Mesothelial cell of epicardium (in vitro differentiated cells): ENCODE measurements around the gene DCXR. TPM values are rescaled to one million over a fixed set of nuclear protein-coding genes. Genes with fewer than 3 reads are reported as not detected.
A peak's percentile ranks its signal among the peaks of the same experiment; 100 is the strongest.

ENCODE experiments used
- DNase-seq, 2 experiments: peaks; one replicate each; pipeline ENCODE4 v3.0.0; 2021; ENCODE audit warnings: low spot score in 2 of 2; ENCODE audit not compliant: unreplicated experiment in 2 of 2
- H3K27ac Mint-ChIP-seq: 2 replicates; pipeline ENCODE4 v1.8.0; 2021; ENCODE audit warnings: mixed read lengths
- H3K27me3 Mint-ChIP-seq: 2 replicates; pipeline ENCODE4 v1.8.0; 2021; ENCODE audit warnings: low read depth, mixed read lengths
- H3K36me3 Mint-ChIP-seq: 2 replicates; pipeline ENCODE4 v1.8.0; 2021; ENCODE audit warnings: mixed read lengths
- H3K4me1 Mint-ChIP-seq: 2 replicates; pipeline ENCODE4 v1.8.0; 2021; ENCODE audit warnings: mixed read lengths
- H3K4me3 Mint-ChIP-seq: 2 replicates; pipeline ENCODE4 v1.8.0; 2021; ENCODE audit warnings: mild to moderate bottlenecking, moderate library complexity, mixed read lengths
- H3K9me3 Mint-ChIP-seq: 2 replicates; pipeline ENCODE4 v1.8.0; 2021; ENCODE audit warnings: mixed read lengths
- total RNA-seq: library from RNA; stranded (reverse); gene quantifications from 3 replicates; pipeline ENCODE4 v1.2.1, GENCODE V29; 2021
- TF ChIP-seq, protein P1 (sequence below): fragments of 200-600 bp; sonication (generic); IDR thresholded peaks from one replicate; pipeline ENCODE4 v1.5.0; 2021; ENCODE audit warnings: antibody characterized with exemption; ENCODE audit not compliant: unreplicated experiment

The DCXR gene
- total RNA-seq, 1 donor from 2014 or later = 77.6 TPM

DNA sequence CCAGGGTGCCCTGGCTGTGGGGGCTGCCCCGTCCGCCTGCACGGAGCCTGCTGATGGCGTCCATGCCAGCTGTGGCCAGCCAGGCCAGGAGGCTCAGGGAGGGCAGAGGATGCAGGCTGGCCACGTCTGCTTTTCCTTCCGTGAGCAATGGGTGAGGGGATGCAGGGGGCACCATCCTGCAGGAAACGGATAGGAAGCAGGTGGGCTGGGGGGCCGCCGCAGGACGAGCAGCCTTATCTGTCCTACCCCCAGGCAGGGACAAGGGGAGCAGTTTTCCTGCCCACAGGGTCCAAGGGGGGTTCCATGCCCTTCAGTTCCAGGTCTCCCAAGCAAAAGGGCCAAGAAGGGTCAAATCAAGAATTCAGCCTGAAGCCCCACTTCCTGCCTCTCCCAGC is 21.4 kb upstream of the DCXR start:
- no peak overlapping the region for H3K27ac Mint-ChIP-seq
- no peaks in the 10 kb centered on the region for H3K4me1 Mint-ChIP-seq
- no peaks in the 10 kb centered on the region for H3K9me3 Mint-ChIP-seq
- no peaks in the 10 kb centered on the region for H3K27me3 Mint-ChIP-seq
- DNase-seq = no peak
- TF ChIP-seq, protein P1, sequence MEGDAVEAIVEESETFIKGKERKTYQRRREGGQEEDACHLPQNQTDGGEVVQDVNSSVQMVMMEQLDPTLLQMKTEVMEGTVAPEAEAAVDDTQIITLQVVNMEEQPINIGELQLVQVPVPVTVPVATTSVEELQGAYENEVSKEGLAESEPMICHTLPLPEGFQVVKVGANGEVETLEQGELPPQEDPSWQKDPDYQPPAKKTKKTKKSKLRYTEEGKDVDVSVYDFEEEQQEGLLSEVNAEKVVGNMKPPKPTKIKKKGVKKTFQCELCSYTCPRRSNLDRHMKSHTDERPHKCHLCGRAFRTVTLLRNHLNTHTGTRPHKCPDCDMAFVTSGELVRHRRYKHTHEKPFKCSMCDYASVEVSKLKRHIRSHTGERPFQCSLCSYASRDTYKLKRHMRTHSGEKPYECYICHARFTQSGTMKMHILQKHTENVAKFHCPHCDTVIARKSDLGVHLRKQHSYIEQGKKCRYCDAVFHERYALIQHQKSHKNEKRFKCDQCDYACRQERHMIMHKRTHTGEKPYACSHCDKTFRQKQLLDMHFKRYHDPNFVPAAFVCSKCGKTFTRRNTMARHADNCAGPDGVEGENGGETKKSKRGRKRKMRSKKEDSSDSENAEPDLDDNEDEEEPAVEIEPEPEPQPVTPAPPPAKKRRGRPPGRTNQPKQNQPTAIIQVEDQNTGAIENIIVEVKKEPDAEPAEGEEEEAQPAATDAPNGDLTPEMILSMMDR = no peak
- peaks cover 5% of the 10 kb centered on the region for H3K36me3 Mint-ChIP-seq
- no peak overlapping the region for H3K4me3 Mint-ChIP-seq

DNA sequence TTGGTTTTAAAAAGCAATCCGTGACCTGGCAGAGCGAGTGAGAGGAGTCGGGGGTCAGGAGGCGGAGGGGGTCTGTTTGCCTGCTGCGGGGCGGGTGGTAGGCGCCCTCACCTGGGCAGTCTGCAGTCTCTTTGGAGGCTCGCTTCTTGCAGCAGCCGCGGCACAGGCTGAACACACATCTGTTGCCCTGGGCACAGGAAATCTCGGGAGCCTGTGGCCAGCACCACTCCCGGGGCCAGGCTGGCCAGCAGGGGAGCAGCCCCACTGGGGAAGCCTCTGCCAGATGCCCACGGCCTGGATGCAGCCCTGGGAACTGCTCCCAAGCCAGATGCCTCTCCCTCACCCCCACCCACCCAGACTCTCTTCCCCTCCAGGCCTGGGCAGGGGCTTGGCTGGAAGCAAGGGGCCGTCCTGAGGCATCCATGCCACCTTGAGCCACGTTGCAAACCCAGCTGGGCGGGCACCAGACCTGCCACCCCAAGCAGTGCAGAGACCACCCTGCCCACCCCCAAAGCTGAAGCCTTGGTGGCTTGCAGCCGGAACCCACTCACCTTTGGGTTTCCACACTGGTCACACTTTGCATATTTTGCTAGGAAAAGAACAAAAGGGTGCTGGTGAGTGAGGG is 20.8 kb upstream of the DCXR start:
- H3K27ac Mint-ChIP-seq = no peak overlapping the region
- no peaks in the 10 kb centered on the region for H3K27me3 Mint-ChIP-seq
- H3K4me1 Mint-ChIP-seq = peaks cover 2% of the 10 kb centered on the region
- peaks cover 5% of the 10 kb centered on the region for H3K36me3 Mint-ChIP-seq
- no peak for DNase-seq
- H3K4me3 Mint-ChIP-seq = no peak overlapping the region
- H3K9me3 Mint-ChIP-seq = no peaks in the 10 kb centered on the region
- TF ChIP-seq, protein P1 = no peak

DNA sequence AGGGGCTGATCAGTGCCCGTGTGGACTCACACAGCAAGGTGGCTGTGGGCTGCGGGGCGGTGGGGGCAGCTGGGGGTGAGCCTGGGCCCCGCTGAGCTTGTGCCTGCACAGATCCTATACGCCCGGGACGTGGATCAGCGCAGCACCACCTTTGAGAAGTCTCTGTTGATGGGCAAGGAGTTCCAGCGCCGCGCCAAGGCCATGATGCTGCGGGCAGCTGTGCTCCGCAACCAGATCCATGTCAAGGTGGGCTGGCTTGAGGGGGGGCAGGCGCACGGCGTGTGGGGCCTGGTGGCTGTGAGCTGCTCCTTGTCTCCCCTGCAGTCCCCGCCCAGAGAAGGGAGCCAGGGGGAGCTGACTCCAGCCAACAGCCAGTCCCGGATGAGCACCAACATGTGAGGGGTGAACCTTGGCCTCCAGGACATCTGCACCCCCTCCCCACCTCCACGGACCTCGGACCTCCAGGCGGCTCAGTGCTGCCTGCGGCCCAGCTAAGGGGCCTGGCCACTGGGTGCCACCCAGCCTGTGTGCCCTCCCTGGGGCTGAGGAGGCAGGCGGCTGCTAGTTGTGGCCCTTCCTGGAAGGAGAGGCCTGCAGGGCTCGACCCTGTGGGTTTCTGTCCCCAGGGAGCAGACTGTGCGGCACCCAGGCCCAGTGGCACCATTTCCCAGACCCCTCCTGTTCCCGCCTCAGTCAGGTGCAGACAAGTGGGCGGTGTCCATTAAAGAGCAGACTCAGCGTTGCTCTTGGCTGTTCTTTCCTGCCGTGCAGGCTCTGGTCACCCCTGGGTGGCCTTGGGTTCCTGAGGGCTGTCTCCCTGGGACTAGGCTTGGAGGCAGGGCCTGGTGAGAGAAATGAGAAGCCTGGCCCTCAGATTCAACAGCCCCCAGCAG is 19.5 kb upstream of the DCXR start:
- Mint-ChIP-seq H3K9me3 (no peaks in the 10 kb centered on the region), H3K4me1 (peaks cover 6% of the 10 kb centered on the region), H3K36me3 (peaks cover 5% of the 10 kb centered on the region), H3K27ac (no peak overlapping the region), H3K4me3 (no peak overlapping the region), H3K27me3 (no peaks in the 10 kb centered on the region)
- TF ChIP-seq, protein P1 = no peak
- no peak for DNase-seq

DNA sequence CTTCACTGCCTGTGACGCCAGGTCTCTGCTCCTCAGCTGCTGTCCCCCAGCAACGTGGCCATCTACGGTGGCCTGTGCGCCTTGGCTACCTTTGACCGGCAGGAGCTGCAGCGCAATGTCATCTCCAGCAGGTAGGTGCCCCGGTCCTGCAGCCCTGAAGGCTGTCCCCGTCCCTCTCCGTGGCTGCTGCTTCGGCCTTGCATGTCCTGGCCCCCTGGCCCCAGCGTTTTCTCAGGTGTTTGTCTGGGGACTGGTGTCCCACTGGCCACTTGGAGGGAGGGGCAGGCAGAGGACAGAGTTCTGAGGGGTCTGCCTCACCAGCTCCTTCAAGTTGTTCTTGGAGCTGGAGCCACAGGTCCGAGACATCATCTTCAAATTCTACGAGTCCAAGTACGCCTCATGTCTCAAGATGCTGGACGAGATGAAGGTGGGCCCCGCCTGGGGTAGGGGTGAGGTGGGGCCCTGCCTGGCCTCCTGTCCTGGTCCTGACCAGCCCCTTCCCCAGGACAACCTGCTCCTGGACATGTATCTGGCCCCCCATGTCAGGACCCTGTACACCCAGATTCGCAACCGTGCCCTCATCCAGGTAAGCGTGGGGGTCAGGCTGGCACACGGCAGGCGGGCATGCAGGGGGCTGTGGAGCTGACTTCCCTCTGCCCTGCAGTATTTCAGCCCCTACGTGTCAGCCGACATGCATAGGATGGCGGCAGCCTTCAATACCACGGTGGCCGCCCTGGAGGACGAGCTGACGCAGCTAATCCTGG is 18.6 kb upstream of the DCXR start:
- peaks cover 5% of the 10 kb centered on the region for H3K36me3 Mint-ChIP-seq
- TF ChIP-seq, protein P1 = no peak
- H3K27ac Mint-ChIP-seq = no peak overlapping the region
- no peaks in the 10 kb centered on the region for H3K27me3 Mint-ChIP-seq
- H3K4me3 Mint-ChIP-seq = peak overlapping the region; percentile 4
- no peaks in the 10 kb centered on the region for H3K9me3 Mint-ChIP-seq
- H3K4me1 Mint-ChIP-seq = peaks cover 6% of the 10 kb centered on the region
- no peak for DNase-seq

DNA sequence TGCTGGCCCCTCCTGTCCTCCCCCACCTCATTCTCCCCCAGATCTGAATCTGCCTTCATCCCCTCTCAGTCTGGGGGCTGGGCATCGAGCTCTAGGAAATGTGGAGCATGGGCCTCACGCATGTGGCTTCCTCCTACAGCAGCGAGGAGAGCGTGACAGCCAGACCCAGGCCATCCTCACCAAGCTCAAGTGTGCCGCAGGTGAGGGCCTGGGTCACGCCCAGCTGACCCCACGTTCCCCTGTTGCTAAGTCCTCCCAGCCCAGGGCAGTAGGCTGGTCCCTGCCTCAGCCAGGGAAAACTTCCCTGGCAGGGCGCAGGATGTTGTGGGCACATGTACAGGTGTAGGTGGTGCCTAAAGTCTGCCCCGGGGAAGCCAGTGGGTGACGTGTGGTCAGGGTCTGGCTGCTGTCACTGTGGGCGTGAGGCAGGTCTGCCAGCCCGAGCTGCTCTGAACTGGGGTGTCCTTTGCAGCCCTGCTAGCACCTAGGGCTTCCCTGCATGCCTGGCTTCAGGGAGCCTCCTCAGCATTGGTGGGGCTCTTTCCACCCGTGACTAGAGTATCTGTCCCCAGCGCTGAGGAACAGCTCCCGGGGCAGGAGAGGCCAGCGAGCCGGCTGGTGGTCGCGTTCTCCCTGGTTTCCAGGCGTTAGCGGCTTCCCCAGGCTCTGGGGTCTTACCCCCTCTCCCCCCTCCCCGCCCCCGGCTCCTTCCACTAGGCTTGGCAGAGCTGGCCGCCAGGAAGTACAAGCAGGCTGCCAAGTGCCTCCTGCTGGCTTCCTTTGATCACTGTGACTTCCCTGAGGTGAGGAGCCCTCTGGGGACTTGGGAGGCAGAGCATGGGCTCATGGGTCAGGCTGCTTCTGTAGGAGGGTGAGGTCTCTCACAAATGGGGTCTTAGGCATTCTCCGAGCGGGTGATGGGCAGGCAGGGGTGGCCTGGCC is 17.8 kb upstream of the DCXR start:
- Mint-ChIP-seq H3K27me3 (no peaks in the 10 kb centered on the region), H3K4me3 (no peak overlapping the region), H3K9me3 (no peaks in the 10 kb centered on the region), H3K27ac (no peak overlapping the region), H3K4me1 (peaks cover 12% of the 10 kb centered on the region), H3K36me3 (peaks cover 5% of the 10 kb centered on the region)
- no peak for DNase-seq
- TF ChIP-seq, protein P1 = no peak
